B cell (primary cell): Measurements from ENCODE around the gene SLC36A1. TPM values are rescaled to one million over a fixed set of nuclear protein-coding genes. Genes with fewer than 3 reads are reported as not detected.

ENCODE experiments used
- ATAC-seq: fragments of 200-7000 bp; cut with Tn5 transposase; one replicate; pipeline ENCODE4 v1.10.0; 2021; ENCODE audit warnings: low read depth, mild to moderate bottlenecking, moderate number of reproducible peaks, moderate library complexity
- CTCF ChIA-PET: fragments of 350-600 bp; sonication (Branson Sonifier 250); formaldehyde crosslinking; loops from one replicate; lab custom pipeline; 2021; ENCODE audit warnings: antibody characterized with exemption, inconsistent platforms; lab: Charles Lee
- POLR2A ChIA-PET: fragments of 350-600 bp; sonication (Branson Sonifier 250); formaldehyde crosslinking; loops from one replicate; lab custom pipeline; 2021; ENCODE audit warnings: antibody characterized with exemption; lab: Charles Lee
- DNase-seq: peaks from one replicate; pipeline ENCODE4 v3.0.0; 2013
- H2AFZ ChIP-seq: 2 replicates; pipeline ENCODE4 v1.6.1; 2012; ENCODE audit warnings: mild to moderate bottlenecking, low read depth, low read length; ENCODE audit not compliant: insufficient read depth, poor library complexity, severe bottlenecking
- H3K27ac ChIP-seq, 2 donors: 1 replicate in 1 of 2; 2 replicates in 1 of 2; pipeline ENCODE4 v1.5.1; 2012 to 2013; ENCODE audit warnings: low read length in 2 of 2, mild to moderate bottlenecking in 2 of 2, moderate library complexity in 1 of 2
- H3K27me3 ChIP-seq, 4 experiments: fragments of 200-600 bp in 1 of 4; sonication (generic) in 1 of 4; replicated peaks in 1 of 4; 1 replicate in 2 of 4; 2 replicates in 2 of 4; pipeline versions ENCODE4 v1.6.1 to v1.7.0; 2013 to 2016; ENCODE audit warnings: low read length in 3 of 4, mild to moderate bottlenecking in 2 of 4, mixed read lengths in 1 of 4, moderate library complexity in 1 of 4; ENCODE audit not compliant: insufficient read depth in 4 of 4, control insufficient read depth in 3 of 4; ENCODE audit errors: control extremely low read depth in 1 of 4
- H3K36me3 ChIP-seq, 2 experiments: replicated peaks in 1 of 2; 1 replicate in 1 of 2; 2 replicates in 1 of 2; pipeline versions ENCODE4 v1.6.1 to v1.7.1; 2013; ENCODE audit warnings: low read length in 1 of 2; ENCODE audit not compliant: insufficient read depth in 2 of 2, control insufficient read depth in 1 of 2; ENCODE audit errors: control extremely low read depth in 1 of 2, extremely low read depth in 1 of 2
- H3K4me1 ChIP-seq, 2 donors: fragments of 200-600 bp in 1 of 2; sonication (generic) in 1 of 2; 1 replicate in 1 of 2; 2 replicates in 1 of 2; pipeline versions ENCODE4 v1.5.1 to v1.6.1; 2013 to 2017; ENCODE audit warnings: low read length in 2 of 2; ENCODE audit not compliant: control insufficient read depth in 2 of 2, insufficient read depth in 2 of 2
- H3K4me2 ChIP-seq: replicated peaks from 2 replicates; pipeline ENCODE3; 2012; ENCODE audit warnings: mild to moderate bottlenecking, low read depth, low read length; ENCODE audit not compliant: poor library complexity, severe bottlenecking
- H3K4me3 ChIP-seq, 5 experiments: fragments of 200-600 bp in 1 of 5; sonication (generic) in 1 of 5; 1 replicate in 3 of 5; 2 replicates in 2 of 5; pipeline versions ENCODE4 v1.5.1 to v1.7.0; 2011 to 2016; ENCODE audit warnings: low read length in 4 of 5, mild to moderate bottlenecking in 4 of 5, low read depth in 2 of 5, control low read depth in 1 of 5, moderate library complexity in 1 of 5; ENCODE audit not compliant: insufficient read depth in 1 of 5; ENCODE audit errors: control extremely low read depth in 1 of 5, extremely low read depth in 1 of 5
- H3K79me2 ChIP-seq: fragments of 200-600 bp; sonication (generic); one replicate; pipeline ENCODE4 v1.6.0; 2016; ENCODE audit warnings: low read length; ENCODE audit not compliant: control insufficient read depth, insufficient read depth
- H3K9ac ChIP-seq: fragments of 200-600 bp; sonication (generic); 2 replicates; pipeline ENCODE4 v1.6.1; 2017; ENCODE audit warnings: mild to moderate bottlenecking, low read length, moderate library complexity
- H3K9me3 ChIP-seq, 3 donors: one replicate each; pipeline versions ENCODE4 v1.6.1 to v1.7.1; 2013; ENCODE audit warnings: low read length in 2 of 3; ENCODE audit not compliant: control insufficient read depth in 2 of 3, insufficient read depth in 1 of 3; ENCODE audit errors: control extremely low read depth in 1 of 3
- H4K20me1 ChIP-seq: 2 replicates; pipeline ENCODE4 v1.6.0; 2012; ENCODE audit warnings: mild to moderate bottlenecking, low read length; ENCODE audit not compliant: insufficient read depth, control insufficient read depth, poor library complexity, severe bottlenecking
- H3K27ac Mint-ChIP-seq: one replicate; pipeline ENCODE4 v1.8.0; 2021; ENCODE audit warnings: mixed read lengths
- H3K27me3 Mint-ChIP-seq: one replicate; pipeline ENCODE4 v1.8.0; 2021; ENCODE audit warnings: mixed read lengths
- H3K4me1 Mint-ChIP-seq: one replicate; pipeline ENCODE4 v1.8.0; 2021; ENCODE audit warnings: mixed read lengths
- H3K4me3 Mint-ChIP-seq: one replicate; pipeline ENCODE4 v1.8.0; 2021; ENCODE audit warnings: mixed read lengths
- H3K9me3 Mint-ChIP-seq: one replicate; pipeline ENCODE4 v1.8.0; 2022; ENCODE audit warnings: mixed read lengths; ENCODE audit not compliant: insufficient read depth
- CTCF ChIP-seq: fragments of 200-600 bp; IDR thresholded peaks from one replicate; pipeline ENCODE4 v1.8.0; 2022; ENCODE audit warnings: antibody characterized with exemption, mild to moderate bottlenecking
- EZH2 ChIP-seq: IDR thresholded peaks from 2 replicates; pipeline ENCODE4 v1.6.1; 2012; ENCODE audit warnings: borderline replicate concordance, low read depth, mild to moderate bottlenecking, moderate library complexity, low read length; ENCODE audit not compliant: insufficient read depth, poor library complexity, severe bottlenecking
- WGBS: methylation state at CpG from one replicate; pipeline ENCODE4 v1.1.5; 2013; ENCODE audit warnings: missing lambda C conversion rate; ENCODE audit not compliant: insufficient coverage; 5-methylcytosine and 5-hydroxymethylcytosine counted together
- intact Hi-C: fragments of 100-400 bp; cut with micrococcal nuclease; formaldehyde crosslinking; loops from one replicate; pipeline ENCODE4 v1.10.0; 2022
- polyA plus RNA-seq: library from polyadenylated mRNA; depleted of rRNA; stranded (reverse); fragments of >200 nt; gene quantifications from 2 replicates; pipeline ENCODE4 v1.2.3, GENCODE V29; 2012
- total RNA-seq, 2 donors: library from RNA; stranded (reverse); fragments of 120-200 nt in 1 of 2; gene quantifications; 1 replicate in 1 of 2; 2 replicates in 1 of 2; pipeline versions ENCODE4 v1.2.3 to v1.2.4, GENCODE V29; 2013 to 2022

Gene SLC36A1
- total and polyA plus RNA-seq, 2 donors (not counting 1 experiment from before 2014, with no cell fraction given), result 4.0 to 15.1 TPM

DNA sequence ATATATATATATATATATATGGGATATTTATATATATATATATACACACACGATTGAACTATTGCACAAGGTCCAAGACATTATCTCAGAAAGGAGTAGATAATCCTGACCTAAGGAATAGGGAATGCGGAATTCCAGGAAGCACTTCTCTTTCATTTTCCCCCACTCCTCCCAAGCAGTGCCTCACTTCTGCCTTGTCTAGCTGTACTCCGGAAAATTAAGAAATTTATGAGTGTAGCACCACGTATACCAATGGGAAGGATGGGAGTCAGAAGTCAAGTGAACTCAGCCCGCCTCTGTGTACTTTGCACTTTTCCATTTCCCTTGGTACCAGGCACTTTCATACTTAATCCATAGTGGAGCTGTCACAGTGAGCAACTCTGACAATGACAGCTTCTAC lies 10.9 kb downstream of the SLC36A1 start:
- no peaks in the 10 kb centered on the region for H3K9me3 ChIP-seq
- POLR2A ChIA-PET, result no interaction called here
- CTCF ChIA-PET, result interaction anchor here (3.2 kb wide), 1 partner anchor 10 kb away, joined by 19 read pairs; the partner anchor contains the start of gene SLC36A1
- H4K20me1 ChIP-seq, result peaks cover 4% of the 10 kb centered on the region
- Mint-ChIP-seq H3K27me3 (no peaks in the 10 kb centered on the region), H3K27ac (no peak overlapping the region), H3K4me3 (no peak overlapping the region), H3K9me3 (no peaks in the 10 kb centered on the region), H3K4me1 (no peaks in the 10 kb centered on the region)
- no peaks in the 10 kb centered on the region for H3K4me1 ChIP-seq
- no peak overlapping the region for H3K9ac ChIP-seq
- ATAC-seq (no peak), DNase-seq (no peak)
- H3K4me3 ChIP-seq, result no peak overlapping the region
- no peak overlapping the region for H2AFZ ChIP-seq
- TF ChIP-seq EZH2 (no peak), CTCF (no peak)
- WGBS, result 100% methylated on average over 1 of the region's 5 CpGs
- no peaks in the 10 kb centered on the region for H3K27me3 ChIP-seq
- peaks cover 5 to 10% of the 10 kb centered on the region in 2 experiments for H3K36me3 ChIP-seq
- intact Hi-C loops, result no loop called here
- no peak overlapping the region for H3K4me2 ChIP-seq
- no peaks in the 10 kb centered on the region for H3K79me2 ChIP-seq
- no peak overlapping the region for H3K27ac ChIP-seq

DNA sequence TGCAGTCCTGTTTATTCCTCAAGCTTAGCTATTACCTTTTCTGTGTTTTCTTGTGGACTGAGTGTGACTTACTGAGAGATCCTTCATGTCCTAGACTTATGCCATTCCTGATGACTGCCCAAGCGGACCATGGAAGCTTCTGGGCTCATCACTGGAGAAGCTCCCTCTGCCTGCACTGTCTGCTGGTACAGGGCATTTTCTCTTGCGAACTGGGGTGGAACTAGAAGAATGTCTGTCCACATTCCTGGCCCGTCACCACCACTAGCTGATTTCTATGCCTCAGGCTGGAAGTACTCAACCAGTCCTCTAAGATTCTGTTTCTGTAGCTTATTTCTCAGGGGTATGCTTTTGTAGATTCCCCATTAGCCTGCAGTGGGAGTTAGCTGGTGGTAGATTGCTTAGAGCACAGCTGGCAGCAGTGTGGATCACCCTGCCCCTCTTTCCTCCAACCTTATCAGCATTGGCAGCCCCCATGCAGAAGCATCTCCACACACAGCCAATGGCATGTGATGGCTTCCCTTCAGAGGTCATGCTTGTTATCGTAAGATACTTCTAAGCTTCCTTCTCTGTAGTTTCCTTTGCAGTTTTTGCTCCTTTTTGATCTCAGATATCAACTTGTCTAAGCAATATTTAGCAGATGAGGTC lies 12.4 kb downstream of the SLC36A1 start:
- 100% methylated on average over 2 of the region's 4 CpGs for WGBS
- no peak overlapping the region for H3K9ac ChIP-seq
- no peaks in the 10 kb centered on the region for H3K9me3 ChIP-seq
- H3K27ac ChIP-seq, result no peak overlapping the region
- no peak for ATAC-seq
- Mint-ChIP-seq H3K4me1 (no peaks in the 10 kb centered on the region), H3K27ac (no peak overlapping the region), H3K4me3 (no peak overlapping the region), H3K9me3 (no peaks in the 10 kb centered on the region), H3K27me3 (no peaks in the 10 kb centered on the region)
- H3K4me1 ChIP-seq, result no peaks in the 10 kb centered on the region
- no peak overlapping the region for H3K4me3 ChIP-seq
- peaks cover 13 to 15% of the 10 kb centered on the region in 2 experiments for H3K36me3 ChIP-seq
- no peaks in the 10 kb centered on the region for H3K79me2 ChIP-seq
- H4K20me1 ChIP-seq, result no peaks in the 10 kb centered on the region
- TF ChIP-seq CTCF, result no peak
- no peak for TF ChIP-seq EZH2
- DNase-seq, result no peak
- no peaks in the 10 kb centered on the region for H3K27me3 ChIP-seq
- ChIA-PET POLR2A (no interaction called here), CTCF (interaction anchor here (1.2 to 3.2 kb wide), 3 partner anchors 11 to 192 kb away, joined by 5 to 19 read pairs (median 6); partner anchors contain the start of gene SLC36A1)
- H3K4me2 ChIP-seq, result no peak overlapping the region
- intact Hi-C loops, result no loop called here
- no peak overlapping the region for H2AFZ ChIP-seq
